ENCODE data around the gene ANO10.
"Not testable (repeated sequence)": the region's sequence is repeated elsewhere in the genome, so short reads cannot be mapped to it uniquely, and the experiment has no call there.

The ANO10 gene

GRCh38 chr3:43531835-43532234 lies 90.0 kb downstream of the ANO10 start:
- peaks cover 3% of the 10 kb centered on the region for H3K9me3 Mint-ChIP-seq
- no peak overlapping the region for H3K4me3 Mint-ChIP-seq
- DNase-seq = no peak
- H3K36me3 Mint-ChIP-seq = no peaks in the 10 kb centered on the region
- CTCF ChIA-PET = interaction anchor here (0.6 kb wide), 1 partner anchor 158 kb away, joined by 4 read pairs; no protein-coding TSS in a partner anchor
- no peaks in the 10 kb centered on the region for H3K4me1 Mint-ChIP-seq
- no peaks in the 10 kb centered on the region for H3K27me3 Mint-ChIP-seq
- H3K27ac Mint-ChIP-seq = no peak overlapping the region

GRCh38 chr3:43528498-43529099 lies 93.2 kb downstream of the ANO10 start:
- H3K4me3 Mint-ChIP-seq = no peak overlapping the region
- no peak for DNase-seq
- CTCF ChIA-PET = no interaction called here
- no peak overlapping the region for H3K27ac Mint-ChIP-seq
- no peaks in the 10 kb centered on the region for H3K4me1 Mint-ChIP-seq
- H3K36me3 Mint-ChIP-seq = no peaks in the 10 kb centered on the region
- H3K9me3 Mint-ChIP-seq = peaks cover 3% of the 10 kb centered on the region
- H3K27me3 Mint-ChIP-seq = no peaks in the 10 kb centered on the region

- Mint-ChIP-seq H3K36me3 (no peaks in the 10 kb centered on the region), H3K27me3 (no peaks in the 10 kb centered on the region), H3K4me3 (no peak overlapping the region), H3K4me1 (no peaks in the 10 kb centered on the region), H3K27ac (no peak overlapping the region), H3K9me3 (peaks cover 3% of the 10 kb centered on the region)
- CTCF ChIA-PET = no interaction called here
- DNase-seq = no peak
These were observed 94.9 kb downstream of the ANO10 start for GRCh38 chr3:43526956-43527355.

- DNase-seq = no peak
These were observed 95.7 kb downstream of the ANO10 start for GRCh38 chr3:43525941-43526607.

GRCh38 chr3:43525386-43525785 lies 96.4 kb downstream of the ANO10 start:
- CTCF ChIA-PET = no interaction called here
- no peaks in the 10 kb centered on the region for H3K4me1 Mint-ChIP-seq
- H3K4me3 Mint-ChIP-seq = no peak overlapping the region
- no peaks in the 10 kb centered on the region for H3K27me3 Mint-ChIP-seq
- H3K9me3 Mint-ChIP-seq = peaks cover 3% of the 10 kb centered on the region
- DNase-seq = no peak
- H3K27ac Mint-ChIP-seq = no peak overlapping the region
- no peaks in the 10 kb centered on the region for H3K36me3 Mint-ChIP-seq

More at GRCh38 chr3:43525941-43526607, 95.7 kb downstream of the ANO10 start:
- CTCF ChIA-PET = no interaction called here
- H3K36me3 Mint-ChIP-seq = no peaks in the 10 kb centered on the region
- peaks cover 3% of the 10 kb centered on the region for H3K9me3 Mint-ChIP-seq
- no peaks in the 10 kb centered on the region for H3K27me3 Mint-ChIP-seq
- H3K4me1 Mint-ChIP-seq = no peaks in the 10 kb centered on the region
- H3K27ac Mint-ChIP-seq = no peak overlapping the region
- H3K4me3 Mint-ChIP-seq = no peak overlapping the region

GRCh38 chr3:43523454-43524053 lies 98.3 kb downstream of the ANO10 start:
- no peak for DNase-seq
- Mint-ChIP-seq H3K9me3 (peaks cover 17% of the 10 kb centered on the region), H3K4me3 (no peak overlapping the region), H3K27me3 (no peaks in the 10 kb centered on the region), H3K4me1 (no peaks in the 10 kb centered on the region), H3K36me3 (peaks cover 10% of the 10 kb centered on the region), H3K27ac (no peak overlapping the region)
- CTCF ChIA-PET = no interaction called here

- CTCF ChIA-PET = no interaction called here
These were observed 99.0 kb downstream of the ANO10 start for GRCh38 chr3:43522727-43523362.

GRCh38 chr3:43521941-43522340 lies 99.9 kb downstream of the ANO10 start:
- Mint-ChIP-seq H3K4me3 (no peak overlapping the region), H3K9me3 (peaks cover 23% of the 10 kb centered on the region), H3K27me3 (no peaks in the 10 kb centered on the region), H3K36me3 (peaks cover 10% of the 10 kb centered on the region), H3K4me1 (no peaks in the 10 kb centered on the region), H3K27ac (no peak overlapping the region)
- CTCF ChIA-PET = interaction anchor here (0.6 kb wide), 1 partner anchor 121 kb away, joined by 3 read pairs; no protein-coding TSS in a partner anchor
- no peak for DNase-seq

More at GRCh38 chr3:43522727-43523362, 99.0 kb downstream of the ANO10 start:
- no peak for DNase-seq
- Mint-ChIP-seq H3K4me3 (no peak overlapping the region), H3K27ac (no peak overlapping the region), H3K9me3 (peaks cover 20% of the 10 kb centered on the region), H3K27me3 (no peaks in the 10 kb centered on the region), H3K36me3 (peaks cover 10% of the 10 kb centered on the region), H3K4me1 (no peaks in the 10 kb centered on the region)

- CTCF ChIA-PET, DNase-seq, H3K4me3 Mint-ChIP-seq, H3K27me3 Mint-ChIP-seq, H3K27ac Mint-ChIP-seq, H3K4me1 Mint-ChIP-seq: not testable (repeated sequence)
- H3K9me3 Mint-ChIP-seq = peaks cover 23% of the 10 kb centered on the region
- peaks cover 12% of the 10 kb centered on the region for H3K36me3 Mint-ChIP-seq
These were observed 103.3 kb downstream of the ANO10 start for GRCh38 chr3:43518515-43518914.

- Mint-ChIP-seq H3K4me1 (no peaks in the 10 kb centered on the region), H3K27me3 (no peaks in the 10 kb centered on the region), H3K36me3 (peaks cover 12% of the 10 kb centered on the region), H3K27ac (no peak overlapping the region), H3K9me3 (peaks cover 23% of the 10 kb centered on the region), H3K4me3 (no peak overlapping the region)
- DNase-seq = no peak
- CTCF ChIA-PET = no interaction called here
These were observed 105.7 kb downstream of the ANO10 start for GRCh38 chr3:43515970-43516635.

- CTCF ChIA-PET = no interaction called here
- Mint-ChIP-seq H3K27ac (no peak overlapping the region), H3K9me3 (peaks cover 23% of the 10 kb centered on the region), H3K27me3 (no peaks in the 10 kb centered on the region), H3K4me1 (no peaks in the 10 kb centered on the region), H3K36me3 (peaks cover 12% of the 10 kb centered on the region), H3K4me3 (no peak overlapping the region)
- DNase-seq = no peak
These were observed 106.4 kb downstream of the ANO10 start for GRCh38 chr3:43515208-43515917.

- Mint-ChIP-seq H3K36me3 (peaks cover 5% of the 10 kb centered on the region), H3K4me1 (no peaks in the 10 kb centered on the region), H3K4me3 (no peak overlapping the region), H3K27me3 (no peaks in the 10 kb centered on the region), H3K9me3 (peaks cover 3% of the 10 kb centered on the region), H3K27ac (no peak overlapping the region)
- DNase-seq = no peak
- CTCF ChIA-PET = no interaction called here
These were observed 108.9 kb downstream of the ANO10 start for GRCh38 chr3:43512754-43513404.

GRCh38 chr3:43506644-43507043 lies 115.2 kb downstream of the ANO10 start:
- peaks cover 3% of the 10 kb centered on the region for H3K36me3 Mint-ChIP-seq
- no peak overlapping the region for H3K27ac Mint-ChIP-seq
- no peak overlapping the region for H3K4me3 Mint-ChIP-seq
- no peaks in the 10 kb centered on the region for H3K9me3 Mint-ChIP-seq
- peaks cover 20% of the 10 kb centered on the region for H3K4me1 Mint-ChIP-seq
- DNase-seq = no peak
- CTCF ChIA-PET = interaction anchor here (1.9 kb wide), 1 partner anchor 344 kb away, joined by 8 read pairs; no protein-coding TSS in a partner anchor
- no peaks in the 10 kb centered on the region for H3K27me3 Mint-ChIP-seq
